Measurements from ENCODE around the gene RNF146. TPM values are rescaled to one million over a fixed set of nuclear protein-coding genes. Genes with fewer than 3 reads are reported as not detected.

RNF146 gene
- total and polyA plus RNA-seq, 9 of the 15 experiments (the other 6 are each of a cell fraction or from before 2014, with no cell fraction given) = 8.4 to 30.5 (median 17.5) TPM

DNA sequence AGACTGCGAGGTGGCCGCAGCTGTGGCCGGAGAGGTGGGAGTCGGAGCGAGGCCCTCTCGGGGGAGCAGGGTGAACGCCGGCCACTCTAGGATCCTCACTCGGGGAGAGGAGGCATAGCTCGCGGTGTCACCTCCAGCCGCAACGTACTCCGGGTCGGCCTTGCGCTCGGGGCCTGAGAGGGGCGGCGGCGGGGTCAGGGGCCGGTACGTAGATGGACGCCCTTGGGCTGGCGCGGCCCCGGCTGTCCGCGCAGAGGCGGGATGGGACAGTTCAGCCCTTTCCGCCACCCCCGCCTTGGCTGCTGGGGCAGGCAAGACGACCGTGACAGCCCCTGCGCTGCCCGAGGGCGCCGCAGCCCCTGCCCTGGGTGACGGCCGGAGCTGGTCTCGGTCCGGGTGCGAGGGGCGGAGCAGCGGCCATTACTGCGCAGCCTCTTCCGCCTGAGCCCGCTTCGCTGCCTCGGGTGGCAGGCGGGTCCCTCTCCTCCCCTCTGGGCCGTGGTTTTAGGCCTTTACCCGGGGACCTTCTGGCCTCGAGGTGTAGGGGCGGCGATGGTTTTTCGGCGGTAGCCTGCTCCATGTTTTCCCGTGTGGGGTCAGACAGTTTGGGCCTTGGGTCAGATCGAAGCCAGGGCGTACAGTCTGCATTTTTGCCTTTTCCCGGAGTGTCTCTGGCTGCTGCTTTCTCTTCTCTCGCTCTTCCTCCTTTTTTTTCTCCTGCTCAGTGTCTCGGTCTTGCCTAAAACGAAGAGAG, 405 bp downstream of the RNF146 start (continued):
- TF ChIP-seq NR1H2 (CRISPR knock-in tag; IDR thresholded peaks at IDR 0.05) = no peak
- TF ChIP-seq, protein P1, sequence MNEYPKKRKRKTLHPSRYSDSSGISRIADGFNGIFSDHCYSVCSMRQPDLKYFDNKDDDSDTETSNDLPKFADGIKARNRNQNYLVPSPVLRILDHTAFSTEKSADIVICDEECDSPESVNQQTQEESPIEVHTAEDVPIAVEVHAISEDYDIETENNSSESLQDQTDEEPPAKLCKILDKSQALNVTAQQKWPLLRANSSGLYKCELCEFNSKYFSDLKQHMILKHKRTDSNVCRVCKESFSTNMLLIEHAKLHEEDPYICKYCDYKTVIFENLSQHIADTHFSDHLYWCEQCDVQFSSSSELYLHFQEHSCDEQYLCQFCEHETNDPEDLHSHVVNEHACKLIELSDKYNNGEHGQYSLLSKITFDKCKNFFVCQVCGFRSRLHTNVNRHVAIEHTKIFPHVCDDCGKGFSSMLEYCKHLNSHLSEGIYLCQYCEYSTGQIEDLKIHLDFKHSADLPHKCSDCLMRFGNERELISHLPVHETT (CRISPR knock-in tag; conservative IDR thresholded peaks at IDR 0.05 in 1 of 2, IDR thresholded peaks at IDR 0.05 in 1 of 2) = peak in 1 of 2 experiments; percentile 78; a peak in 1 of 4 replicates
- TF ChIP-seq MECOM (CRISPR knock-in tag; IDR thresholded peaks at IDR 0.05) = no peak
- no peak for TF ChIP-seq ZNF23 (CRISPR knock-in tag; IDR thresholded peaks at IDR 0.05)
- TF ChIP-seq RHOXF2B (CRISPR knock-in tag; conservative IDR thresholded peaks at IDR 0.05) = no peak
- no peak for TF ChIP-seq CEBPB (tag; IDR thresholded peaks at IDR 0.05)
- no peak for TF ChIP-seq ETV6 (IDR thresholded peaks at IDR 0.05; ENCODE audit: borderline replicate concordance in 1 of 2, low read depth in 2 of 2, low read length in 1 of 2)
- no peak for TF ChIP-seq ETV6 (CRISPR knock-in tag; IDR thresholded peaks at IDR 0.05; ENCODE audit: borderline replicate concordance)
